HG03097 (cell line): ENCODE data around the gene CDH4.

ENCODE experiments used
- ATAC-seq: cut with Tn5 transposase; IDR thresholded peaks from one replicate; pipeline ENCODE4 v1.9.1; 2021; ENCODE audit not compliant: unreplicated experiment, low FRiP score

CDH4 gene

GRCh38 chr20:61608275-61609085 lies 356.4 kb downstream of the CDH4 start:
- no peak for ATAC-seq

- no peak for ATAC-seq
These were observed 357.4 kb downstream of the CDH4 start for GRCh38 chr20:61609461-61609860.

- ATAC-seq: no peak
These were observed 359.5 kb downstream of the CDH4 start for GRCh38 chr20:61611401-61612180.

GRCh38 chr20:61613917-61614705 lies 362.1 kb downstream of the CDH4 start:
- ATAC-seq: no peak

- ATAC-seq: no peak
These were observed 362.6 kb downstream of the CDH4 start for GRCh38 chr20:61614706-61615100.

GRCh38 chr20:61615806-61616205 lies 363.7 kb downstream of the CDH4 start:
- ATAC-seq: no peak

GRCh38 chr20:61619751-61620150 lies 367.7 kb downstream of the CDH4 start:
- ATAC-seq: no peak

- no peak for ATAC-seq
These were observed 368.1 kb downstream of the CDH4 start for GRCh38 chr20:61620174-61620573.

GRCh38 chr20:61621035-61621730 lies 369.1 kb downstream of the CDH4 start:
- no peak for ATAC-seq

GRCh38 chr20:61621852-61622251 lies 369.8 kb downstream of the CDH4 start:
- ATAC-seq: no peak

GRCh38 chr20:61623451-61623850 lies 371.4 kb downstream of the CDH4 start:
- no peak for ATAC-seq

GRCh38 chr20:61625246-61625645 lies 373.2 kb downstream of the CDH4 start:
- no peak for ATAC-seq

GRCh38 chr20:61626412-61626811 lies 374.4 kb downstream of the CDH4 start:
- no peak for ATAC-seq

GRCh38 chr20:61627791-61628415 lies 375.8 kb downstream of the CDH4 start:
- no peak for ATAC-seq

GRCh38 chr20:61628480-61628879 lies 376.4 kb downstream of the CDH4 start:
- no peak for ATAC-seq

GRCh38 chr20:61628901-61629601 lies 377.0 kb downstream of the CDH4 start:
- no peak for ATAC-seq

GRCh38 chr20:61629602-61630390 lies 377.7 kb downstream of the CDH4 start:
- ATAC-seq: no peak

GRCh38 chr20:61630391-61630650 lies 378.3 kb downstream of the CDH4 start:
- no peak for ATAC-seq

- ATAC-seq: no peak
These were observed 378.8 kb downstream of the CDH4 start for GRCh38 chr20:61630816-61631215.
